Activated T-helper 1 cell treated with anti-CD3 and anti-CD28 coated beads, Interleukin-12 subunit alpha, Interleukin-12 subunit beta, Interleukin-2, Interleukin-4 antibody, amounts not matched to agents 30 ng/mL and 10 ng/mL and 1 ng/mL, durations not matched to agents 14 hours and 24 hours and 36 hours (primary cell): ENCODE results near the gene MICAL3. TPM values are rescaled to one million over a fixed set of nuclear protein-coding genes. Genes with fewer than 3 reads are reported as not detected.

Experiments used
- DNase-seq: peaks from one replicate; pipeline ENCODE4 v3.0.0; 2021; ENCODE audit warnings: low spot score
- H3K27ac Mint-ChIP-seq: one replicate; pipeline ENCODE4 v1.8.0; 2021; ENCODE audit warnings: mild to moderate bottlenecking, mixed read lengths
- H3K27me3 Mint-ChIP-seq: one replicate; pipeline ENCODE4 v1.8.0; 2022; ENCODE audit warnings: mild to moderate bottlenecking, moderate library complexity, mixed read lengths; ENCODE audit not compliant: insufficient read depth
- H3K36me3 Mint-ChIP-seq: one replicate; pipeline ENCODE4 v1.8.0; 2021; ENCODE audit warnings: low read depth, mixed read lengths
- H3K4me1 Mint-ChIP-seq: one replicate; pipeline ENCODE4 v1.8.0; 2021; ENCODE audit warnings: low read depth, mixed read lengths
- H3K4me3 Mint-ChIP-seq: one replicate; pipeline ENCODE4 v1.8.0; 2021; ENCODE audit warnings: mild to moderate bottlenecking, moderate library complexity, mixed read lengths
- H3K9me3 Mint-ChIP-seq: one replicate; pipeline ENCODE4 v1.8.0; 2021; ENCODE audit warnings: mixed read lengths
- intact Hi-C: fragments of 100-400 bp; cut with micrococcal nuclease; formaldehyde crosslinking; loops from one replicate; pipeline ENCODE4 v1.15.1; 2024
- total RNA-seq: library from RNA; stranded (reverse); gene quantifications from 2 replicates; pipeline ENCODE4 v1.2.3, GENCODE V29; 2022

Gene MICAL3
- total RNA-seq, 1 donor from 2014 or later: 50.6 TPM

- DNase-seq: no peak
- Mint-ChIP-seq H3K4me3 (no peak overlapping the region), H3K9me3 (no peaks in the 10 kb centered on the region), H3K36me3 (peaks cover 5% of the 10 kb centered on the region), H3K27me3 (no peaks in the 10 kb centered on the region), H3K4me1 (peaks cover 5% of the 10 kb centered on the region), H3K27ac (no peak overlapping the region)
- intact Hi-C loops: no loop called here
Observed at GRCh38 chr22:17831501-17832251, 192.7 kb downstream of the MICAL3 start.

GRCh38 chr22:17830043-17830961 is 194.1 kb downstream of the MICAL3 start:
- no peaks in the 10 kb centered on the region for H3K9me3 Mint-ChIP-seq
- peaks cover 5% of the 10 kb centered on the region for H3K4me1 Mint-ChIP-seq
- H3K36me3 Mint-ChIP-seq: peaks cover 5% of the 10 kb centered on the region
- H3K27me3 Mint-ChIP-seq: no peaks in the 10 kb centered on the region
- DNase-seq: peak; percentile 70
- H3K4me3 Mint-ChIP-seq: no peak overlapping the region
- H3K27ac Mint-ChIP-seq: no peak overlapping the region
- intact Hi-C loops: loop anchor here (1.0 kb wide), 2 partner anchors 194 to 246 kb away; partner anchors contain the start of gene MICAL3

- DNase-seq: no peak
- Mint-ChIP-seq H3K27me3 (no peaks in the 10 kb centered on the region), H3K36me3 (peaks cover 5% of the 10 kb centered on the region), H3K27ac (no peak overlapping the region), H3K4me3 (no peak overlapping the region), H3K9me3 (no peaks in the 10 kb centered on the region), H3K4me1 (peaks cover 5% of the 10 kb centered on the region)
- intact Hi-C loops: loop anchor here (1.0 kb wide), 2 partner anchors 195 to 247 kb away; partner anchors contain the start of gene MICAL3
Observed at GRCh38 chr22:17829695-17830042, 194.7 kb downstream of the MICAL3 start.

DNA sequence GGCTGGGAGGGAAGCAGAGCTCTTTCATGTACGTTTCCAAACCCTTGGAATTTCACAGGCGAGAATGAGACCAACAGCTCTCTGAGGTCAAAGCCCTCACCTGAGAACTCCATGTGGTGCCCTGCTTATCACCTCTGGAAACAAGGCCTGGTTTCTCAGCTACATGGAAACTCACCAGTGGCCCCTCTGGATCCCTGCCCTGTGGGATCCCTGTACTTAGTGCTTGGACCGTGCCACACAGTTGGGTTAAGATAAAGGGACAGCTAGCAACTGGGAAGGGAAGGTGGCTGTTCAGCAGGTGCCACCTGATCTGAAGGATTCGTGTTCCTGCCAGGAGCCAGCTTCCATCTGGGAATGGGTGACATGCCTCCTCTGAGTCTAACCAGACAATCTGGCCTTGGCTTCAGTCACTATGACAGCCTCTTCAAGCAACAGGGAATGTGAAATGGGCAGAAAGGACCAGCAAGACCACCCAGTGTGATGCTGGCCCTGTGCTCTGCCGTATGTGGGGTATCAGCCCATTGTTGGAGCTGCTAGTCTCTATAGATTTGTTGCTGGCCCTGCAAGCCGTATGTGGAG is 195.8 kb downstream of the MICAL3 start:
- Mint-ChIP-seq H3K4me3 (no peak overlapping the region), H3K27ac (no peak overlapping the region), H3K27me3 (no peaks in the 10 kb centered on the region), H3K36me3 (peaks cover 5% of the 10 kb centered on the region), H3K9me3 (no peaks in the 10 kb centered on the region), H3K4me1 (peaks cover 5% of the 10 kb centered on the region)
- no peak for DNase-seq
- intact Hi-C loops: no loop called here

GRCh38 chr22:17827466-17827865 is 196.9 kb downstream of the MICAL3 start:
- no peak overlapping the region for H3K4me3 Mint-ChIP-seq
- DNase-seq: no peak
- H3K27me3 Mint-ChIP-seq: no peaks in the 10 kb centered on the region
- H3K27ac Mint-ChIP-seq: no peak overlapping the region
- H3K9me3 Mint-ChIP-seq: no peaks in the 10 kb centered on the region
- H3K36me3 Mint-ChIP-seq: peaks cover 5% of the 10 kb centered on the region
- intact Hi-C loops: loop anchor here (2.0 kb wide), 1 partner anchor 79 kb away; no protein-coding TSS in a partner anchor
- H3K4me1 Mint-ChIP-seq: peaks cover 5% of the 10 kb centered on the region

- intact Hi-C loops: loop anchor here (2.0 kb wide), 1 partner anchor 77 kb away; no protein-coding TSS in a partner anchor
- H3K4me3 Mint-ChIP-seq: no peak overlapping the region
- no peaks in the 10 kb centered on the region for H3K9me3 Mint-ChIP-seq
- no peaks in the 10 kb centered on the region for H3K27me3 Mint-ChIP-seq
- H3K4me1 Mint-ChIP-seq: peaks cover 5% of the 10 kb centered on the region
- peaks cover 5% of the 10 kb centered on the region for H3K36me3 Mint-ChIP-seq
- H3K27ac Mint-ChIP-seq: no peak overlapping the region
- no peak for DNase-seq
Observed at GRCh38 chr22:17825876-17826550, 198.3 kb downstream of the MICAL3 start.

- H3K27me3 Mint-ChIP-seq: no peaks in the 10 kb centered on the region
- intact Hi-C loops: no loop called here
- H3K27ac Mint-ChIP-seq: no peak overlapping the region
- no peak for DNase-seq
- no peaks in the 10 kb centered on the region for H3K4me1 Mint-ChIP-seq
- H3K36me3 Mint-ChIP-seq: peaks cover under 1% of the 10 kb centered on the region
- no peak overlapping the region for H3K4me3 Mint-ChIP-seq
- no peaks in the 10 kb centered on the region for H3K9me3 Mint-ChIP-seq
Observed at GRCh38 chr22:17824457-17824856, 199.9 kb downstream of the MICAL3 start.

DNA sequence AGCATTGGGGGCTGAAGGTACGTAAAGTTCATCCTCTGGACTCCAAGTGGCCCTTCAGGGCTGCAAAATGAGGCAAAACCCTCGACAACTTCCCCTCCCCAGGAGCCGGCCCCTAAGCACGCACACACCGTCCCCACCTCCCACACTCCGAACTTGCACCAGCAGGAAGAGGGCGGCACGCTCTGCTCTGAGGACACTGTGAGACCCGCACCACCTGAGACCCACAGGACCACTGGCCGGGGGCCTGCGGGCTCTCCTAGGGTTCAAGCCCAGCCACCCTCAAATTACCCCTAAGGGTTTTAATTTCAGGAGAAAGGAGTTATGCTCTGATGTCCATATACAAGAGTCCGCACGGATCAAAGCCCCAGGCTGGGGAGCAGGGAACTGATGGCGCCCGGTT is 200.4 kb downstream of the MICAL3 start:
- intact Hi-C loops: no loop called here
- Mint-ChIP-seq H3K4me1 (no peaks in the 10 kb centered on the region), H3K9me3 (no peaks in the 10 kb centered on the region), H3K36me3 (peaks cover 4% of the 10 kb centered on the region), H3K27ac (no peak overlapping the region), H3K4me3 (no peak overlapping the region), H3K27me3 (no peaks in the 10 kb centered on the region)
- no peak for DNase-seq

DNA sequence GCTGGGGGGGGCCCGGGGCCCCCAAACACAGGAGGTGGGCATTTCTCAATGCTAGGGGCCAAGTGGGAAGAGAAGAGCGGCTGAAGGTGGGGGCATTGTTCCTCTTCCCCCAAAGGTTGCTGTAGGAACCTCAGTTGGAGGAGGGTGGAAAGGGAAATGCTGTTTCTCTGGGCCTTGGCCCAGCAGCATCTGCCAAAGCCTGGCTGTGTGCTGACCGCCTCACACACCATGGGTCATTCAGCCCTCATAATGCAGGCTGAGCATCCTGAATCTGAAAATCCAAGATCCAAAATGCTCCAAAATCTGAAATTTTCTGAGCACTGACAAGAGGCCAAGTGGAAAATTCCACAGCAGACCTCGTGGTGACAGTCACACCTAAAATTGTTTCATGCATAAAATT is 201.1 kb downstream of the MICAL3 start:
- H3K27me3 Mint-ChIP-seq: no peaks in the 10 kb centered on the region
- no peaks in the 10 kb centered on the region for H3K9me3 Mint-ChIP-seq
- H3K4me1 Mint-ChIP-seq: no peaks in the 10 kb centered on the region
- no peak overlapping the region for H3K4me3 Mint-ChIP-seq
- H3K36me3 Mint-ChIP-seq: peaks cover 4% of the 10 kb centered on the region
- DNase-seq: no peak
- no peak overlapping the region for H3K27ac Mint-ChIP-seq
- intact Hi-C loops: no loop called here

DNA sequence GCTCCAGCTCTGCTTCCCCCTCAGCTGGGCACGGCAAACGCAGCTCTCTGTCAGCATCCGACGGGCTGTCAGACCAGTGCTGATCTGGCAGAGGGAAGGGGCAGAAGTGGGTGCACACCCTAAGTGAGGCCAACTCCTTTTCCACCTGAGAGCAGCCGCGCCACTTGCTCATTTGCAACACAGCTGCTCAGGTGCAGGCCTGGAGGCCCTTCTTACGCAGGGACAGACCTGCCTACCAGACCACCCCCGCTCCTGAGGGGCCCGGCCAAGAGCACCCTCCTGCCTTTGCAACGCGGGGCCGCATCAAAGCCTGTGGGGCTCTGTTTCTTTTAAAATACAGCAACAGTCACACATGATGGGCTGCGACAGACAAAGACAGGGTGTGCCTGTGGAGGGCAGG is 202.3 kb downstream of the MICAL3 start:
- DNase-seq: no peak
- H3K4me3 Mint-ChIP-seq: no peak overlapping the region
- no peaks in the 10 kb centered on the region for H3K4me1 Mint-ChIP-seq
- intact Hi-C loops: no loop called here
- peaks cover 4% of the 10 kb centered on the region for H3K36me3 Mint-ChIP-seq
- no peaks in the 10 kb centered on the region for H3K9me3 Mint-ChIP-seq
- no peak overlapping the region for H3K27ac Mint-ChIP-seq
- H3K27me3 Mint-ChIP-seq: no peaks in the 10 kb centered on the region

GRCh38 chr22:17820879-17821439 is 203.4 kb downstream of the MICAL3 start:
- Mint-ChIP-seq H3K4me1 (no peaks in the 10 kb centered on the region), H3K4me3 (no peak overlapping the region), H3K9me3 (no peaks in the 10 kb centered on the region), H3K27ac (no peak overlapping the region), H3K36me3 (peaks cover 4% of the 10 kb centered on the region), H3K27me3 (no peaks in the 10 kb centered on the region)
- intact Hi-C loops: no loop called here
- DNase-seq: no peak

- Mint-ChIP-seq H3K9me3 (no peaks in the 10 kb centered on the region), H3K27me3 (no peaks in the 10 kb centered on the region), H3K4me1 (no peaks in the 10 kb centered on the region), H3K36me3 (peaks cover 5% of the 10 kb centered on the region), H3K27ac (no peak overlapping the region), H3K4me3 (no peak overlapping the region)
- no peak for DNase-seq
- intact Hi-C loops: no loop called here
Observed at GRCh38 chr22:17818649-17819048, 205.7 kb downstream of the MICAL3 start.
